Astrocyte (in vitro differentiated cells and primary cell): Measurements from ENCODE around the gene RMP24.

Experiments
- EZH2 ChIP-seq: IDR thresholded peaks from 2 replicates; pipeline ENCODE4 v1.6.1; 2012; ENCODE audit warnings: mild to moderate bottlenecking, low read length, inconsistent platforms; ENCODE audit not compliant: insufficient read depth
- TF ChIP-seq, protein P1 (sequence below): IDR thresholded peaks from 2 replicates; pipeline ENCODE4 v1.5.1; 2011; ENCODE audit warnings: low read depth, mild to moderate bottlenecking, inconsistent platforms, low read length, moderate library complexity; ENCODE audit not compliant: insufficient read depth

DNA sequence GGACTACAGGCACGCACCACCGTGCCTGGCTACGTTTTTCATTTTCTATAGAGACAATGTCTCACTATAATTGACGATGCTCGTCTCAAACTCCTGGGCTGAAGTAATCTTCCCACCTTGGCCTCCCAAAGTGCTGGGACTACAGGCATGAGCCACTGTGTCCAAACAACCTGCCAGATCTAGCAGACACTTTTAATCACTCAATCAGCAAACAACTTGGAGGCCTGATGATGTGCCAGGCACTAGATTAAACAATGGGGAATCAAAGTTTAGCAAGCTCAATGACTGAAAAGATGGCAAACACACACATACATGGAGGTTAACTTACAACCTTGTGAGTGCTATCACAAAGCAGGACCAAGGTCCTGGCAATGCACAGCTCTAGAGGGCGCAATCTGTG is 29.8 kb upstream of the RMP24 start:
- TF ChIP-seq, protein P1, sequence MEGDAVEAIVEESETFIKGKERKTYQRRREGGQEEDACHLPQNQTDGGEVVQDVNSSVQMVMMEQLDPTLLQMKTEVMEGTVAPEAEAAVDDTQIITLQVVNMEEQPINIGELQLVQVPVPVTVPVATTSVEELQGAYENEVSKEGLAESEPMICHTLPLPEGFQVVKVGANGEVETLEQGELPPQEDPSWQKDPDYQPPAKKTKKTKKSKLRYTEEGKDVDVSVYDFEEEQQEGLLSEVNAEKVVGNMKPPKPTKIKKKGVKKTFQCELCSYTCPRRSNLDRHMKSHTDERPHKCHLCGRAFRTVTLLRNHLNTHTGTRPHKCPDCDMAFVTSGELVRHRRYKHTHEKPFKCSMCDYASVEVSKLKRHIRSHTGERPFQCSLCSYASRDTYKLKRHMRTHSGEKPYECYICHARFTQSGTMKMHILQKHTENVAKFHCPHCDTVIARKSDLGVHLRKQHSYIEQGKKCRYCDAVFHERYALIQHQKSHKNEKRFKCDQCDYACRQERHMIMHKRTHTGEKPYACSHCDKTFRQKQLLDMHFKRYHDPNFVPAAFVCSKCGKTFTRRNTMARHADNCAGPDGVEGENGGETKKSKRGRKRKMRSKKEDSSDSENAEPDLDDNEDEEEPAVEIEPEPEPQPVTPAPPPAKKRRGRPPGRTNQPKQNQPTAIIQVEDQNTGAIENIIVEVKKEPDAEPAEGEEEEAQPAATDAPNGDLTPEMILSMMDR: no peak
- no peak for TF ChIP-seq EZH2
